ENCODE data around the gene GTF2F2. TPM values are rescaled to one million over a fixed set of nuclear protein-coding genes. Genes with fewer than 3 reads are reported as not detected.

The GTF2F2 gene
- total RNA-seq, 2 donors from 2014 or later, result 20.7 to 32.1 TPM

DNA sequence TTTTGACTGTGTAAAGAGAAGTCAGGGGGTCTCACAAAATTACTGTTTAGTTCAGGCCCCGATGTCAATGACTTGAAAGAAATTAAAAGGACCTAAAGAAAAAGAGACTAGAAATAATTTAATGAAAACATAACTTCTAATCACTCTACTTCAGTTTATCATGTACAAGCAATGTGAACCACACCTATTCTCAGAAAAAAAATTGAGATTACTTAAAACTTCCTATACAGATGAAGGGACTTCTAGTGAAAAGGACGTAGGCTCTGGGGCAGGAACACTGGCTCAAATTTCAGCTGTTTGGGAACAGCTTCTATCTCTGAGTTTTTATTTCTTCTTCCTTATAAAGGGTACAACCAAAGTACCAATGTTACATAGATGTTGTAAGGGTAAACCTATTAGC lies 182.7 kb downstream of the GTF2F2 start:
- H3K4me1 Mint-ChIP-seq (ENCODE audit: low read depth in 2 of 2), result peaks cover 10 to 15% of the 10 kb centered on the region in 2 donors
- H3K27me3 Mint-ChIP-seq, result peaks cover 2 to 14% of the 10 kb centered on the region in 2 donors
- no peak overlapping the region for H3K27ac Mint-ChIP-seq
- no peaks in the 10 kb centered on the region for H3K36me3 Mint-ChIP-seq
- DNase-seq (ENCODE audit: low spot score) (no peak), ATAC-seq (no peak)
- H3K9me3 Mint-ChIP-seq, result no peaks in the 10 kb centered on the region
- H3K4me3 Mint-ChIP-seq, result no peak overlapping the region

DNA sequence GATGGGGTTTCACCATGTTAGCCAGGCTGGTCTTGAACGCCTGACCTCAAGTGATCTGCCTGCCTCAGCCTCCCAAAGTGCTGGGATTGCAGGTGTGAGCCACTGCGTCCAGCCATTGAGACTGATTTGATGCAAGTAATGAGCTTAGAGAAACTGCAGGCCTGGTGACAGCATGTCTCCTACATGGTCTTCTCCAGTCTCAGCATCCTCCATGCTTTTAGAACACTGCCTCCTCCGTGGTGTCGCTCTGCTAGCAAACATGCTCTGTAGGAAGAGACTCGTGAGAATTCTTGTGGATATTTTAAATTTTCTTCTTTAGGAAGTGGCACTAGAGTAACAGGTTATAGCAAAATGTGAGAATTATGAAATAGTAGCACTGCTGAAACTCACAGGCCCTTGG lies 183.6 kb downstream of the GTF2F2 start:
- H3K9me3 Mint-ChIP-seq, result no peaks in the 10 kb centered on the region
- ATAC-seq (no peak), DNase-seq (ENCODE audit: low spot score) (no peak)
- no peak overlapping the region for H3K4me3 Mint-ChIP-seq
- H3K36me3 Mint-ChIP-seq, result no peaks in the 10 kb centered on the region
- H3K4me1 Mint-ChIP-seq (ENCODE audit: low read depth in 2 of 2), result peaks cover 6 to 10% of the 10 kb centered on the region in 2 donors
- no peak overlapping the region for H3K27ac Mint-ChIP-seq
- H3K27me3 Mint-ChIP-seq, result peaks cover 2 to 14% of the 10 kb centered on the region in 2 donors

DNA sequence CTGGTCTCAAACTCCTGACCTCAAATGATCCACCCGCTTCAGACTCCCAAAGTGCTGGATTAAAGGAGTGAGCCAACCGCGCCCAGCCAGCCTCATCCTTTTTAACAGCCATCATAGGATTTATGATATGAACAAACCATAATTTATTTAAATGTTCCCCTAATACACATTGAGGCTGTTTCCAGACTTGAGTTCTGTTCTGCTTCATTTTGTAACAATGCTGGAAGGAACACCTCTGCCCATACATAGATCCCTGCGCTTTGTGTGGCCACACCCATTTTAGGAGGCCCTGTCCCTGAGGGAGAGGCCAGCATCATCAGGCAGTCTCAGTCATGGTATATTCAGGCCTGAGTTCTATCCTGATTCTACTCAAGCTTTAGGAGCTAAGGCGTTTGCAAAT lies 184.8 kb downstream of the GTF2F2 start:
- no peak overlapping the region for H3K27ac Mint-ChIP-seq
- no peak for ATAC-seq
- no peaks in the 10 kb centered on the region for H3K36me3 Mint-ChIP-seq
- H3K9me3 Mint-ChIP-seq, result no peaks in the 10 kb centered on the region
- H3K27me3 Mint-ChIP-seq, result peaks cover 2 to 14% of the 10 kb centered on the region in 2 donors
- DNase-seq (ENCODE audit: low spot score), result no peak
- peaks cover 8 to 11% of the 10 kb centered on the region in 2 donors for H3K4me1 Mint-ChIP-seq (ENCODE audit: low read depth in 2 of 2)
- no peak overlapping the region for H3K4me3 Mint-ChIP-seq

DNA sequence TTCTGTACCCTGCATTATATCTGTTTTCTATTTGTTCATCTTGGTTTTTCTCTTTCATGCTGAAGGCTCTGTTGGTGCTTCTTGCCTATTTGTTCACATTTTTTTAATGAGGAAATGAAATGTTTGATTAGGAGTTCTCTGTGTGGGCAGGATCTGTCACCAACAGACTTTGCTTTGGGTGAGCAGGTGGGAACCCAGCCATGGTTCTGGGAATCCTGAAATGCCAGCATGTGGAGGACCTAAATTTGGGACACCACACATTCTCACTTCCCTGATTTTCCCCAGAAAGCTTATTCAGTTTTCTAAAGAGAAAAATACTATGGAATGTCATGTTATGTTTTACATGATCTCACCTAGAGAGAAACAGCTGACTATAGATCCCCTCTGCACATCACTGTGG lies 186.7 kb downstream of the GTF2F2 start:
- peaks cover 17 to 18% of the 10 kb centered on the region in 2 donors for H3K4me1 Mint-ChIP-seq (ENCODE audit: low read depth in 2 of 2)
- DNase-seq (ENCODE audit: low spot score) (no peak), ATAC-seq (no peak)
- H3K36me3 Mint-ChIP-seq, result no peaks in the 10 kb centered on the region
- H3K4me3 Mint-ChIP-seq, result no peak overlapping the region
- no peak overlapping the region for H3K27ac Mint-ChIP-seq
- H3K9me3 Mint-ChIP-seq, result no peaks in the 10 kb centered on the region
- peaks cover 6 to 14% of the 10 kb centered on the region in 2 donors for H3K27me3 Mint-ChIP-seq

DNA sequence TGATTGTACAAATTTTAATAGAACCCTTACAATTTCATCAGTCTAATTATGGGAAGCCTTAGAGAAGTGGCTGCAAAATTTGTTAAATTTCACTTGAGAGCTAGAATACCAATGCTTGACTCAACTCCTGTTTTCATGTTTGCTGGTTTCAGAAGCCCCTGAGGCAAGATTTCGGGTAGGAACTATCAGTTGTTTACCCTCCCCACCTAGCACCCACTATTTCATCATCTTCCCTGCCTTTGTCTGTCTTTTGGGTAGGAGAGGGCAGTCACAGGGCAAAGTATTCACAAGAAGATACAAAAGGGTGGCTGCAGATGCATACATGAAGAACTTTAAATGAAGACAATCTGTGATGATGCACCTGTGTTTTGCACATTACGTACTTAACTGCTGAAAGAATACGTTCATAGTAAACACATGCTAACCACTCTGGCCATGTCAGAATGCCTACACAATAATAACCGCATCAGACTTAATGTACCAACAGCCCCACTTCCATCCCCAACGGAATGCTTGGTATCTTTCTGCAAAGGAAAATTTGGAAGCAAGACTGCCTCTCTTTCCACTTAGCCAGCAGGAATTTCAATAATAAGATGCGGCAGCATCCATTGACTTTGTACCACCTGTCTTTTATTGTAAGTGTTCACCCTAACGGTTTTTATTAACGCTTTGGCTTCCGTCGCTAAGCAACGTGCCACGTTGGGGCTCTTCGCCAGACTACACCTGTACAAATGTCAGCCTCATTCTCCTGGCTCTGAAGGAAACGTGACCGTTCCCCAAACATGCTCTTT lies 190.2 kb downstream of the GTF2F2 start:
- peaks cover 6 to 7% of the 10 kb centered on the region in 2 donors for H3K27me3 Mint-ChIP-seq
- peaks cover 17 to 18% of the 10 kb centered on the region in 2 donors for H3K4me1 Mint-ChIP-seq (ENCODE audit: low read depth in 2 of 2)
- ATAC-seq, result no peak
- peak overlapping the region; percentile 80 for H3K4me3 Mint-ChIP-seq
- H3K36me3 Mint-ChIP-seq, result no peaks in the 10 kb centered on the region
- DNase-seq (ENCODE audit: low spot score), result no peak
- peak overlapping the region in 1 of 2 donors; percentile 69 for H3K27ac Mint-ChIP-seq
- H3K9me3 Mint-ChIP-seq, result no peaks in the 10 kb centered on the region

DNA sequence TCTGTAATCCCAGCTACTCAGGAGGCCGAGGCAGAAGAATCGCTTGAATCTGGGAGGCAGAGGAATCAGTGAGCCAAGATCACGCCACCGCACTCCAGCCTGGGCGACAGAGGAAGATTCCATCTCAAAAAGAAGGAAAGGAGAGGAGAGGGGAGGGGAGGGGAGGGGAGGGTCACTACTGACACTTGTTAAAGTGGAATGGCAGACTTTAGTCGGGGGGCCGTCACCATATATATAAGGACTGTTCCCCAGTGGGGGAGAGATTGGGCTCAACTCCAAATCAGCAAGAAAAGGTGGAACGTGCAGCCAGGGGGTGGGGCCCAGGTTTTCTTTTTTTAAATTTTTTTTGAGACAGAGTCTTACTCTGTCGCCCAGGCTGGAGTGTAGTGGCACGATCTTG lies 194.5 kb downstream of the GTF2F2 start:
- no peak for DNase-seq (ENCODE audit: low spot score)
- no peak overlapping the region for H3K27ac Mint-ChIP-seq
- no peaks in the 10 kb centered on the region for H3K36me3 Mint-ChIP-seq
- H3K27me3 Mint-ChIP-seq, result peaks cover 0 to 7% of the 10 kb centered on the region in 2 donors
- no peak for ATAC-seq
- H3K9me3 Mint-ChIP-seq, result no peaks in the 10 kb centered on the region
- H3K4me1 Mint-ChIP-seq (ENCODE audit: low read depth in 2 of 2), result peaks cover 12 to 13% of the 10 kb centered on the region in 2 donors
- no peak overlapping the region for H3K4me3 Mint-ChIP-seq

DNA sequence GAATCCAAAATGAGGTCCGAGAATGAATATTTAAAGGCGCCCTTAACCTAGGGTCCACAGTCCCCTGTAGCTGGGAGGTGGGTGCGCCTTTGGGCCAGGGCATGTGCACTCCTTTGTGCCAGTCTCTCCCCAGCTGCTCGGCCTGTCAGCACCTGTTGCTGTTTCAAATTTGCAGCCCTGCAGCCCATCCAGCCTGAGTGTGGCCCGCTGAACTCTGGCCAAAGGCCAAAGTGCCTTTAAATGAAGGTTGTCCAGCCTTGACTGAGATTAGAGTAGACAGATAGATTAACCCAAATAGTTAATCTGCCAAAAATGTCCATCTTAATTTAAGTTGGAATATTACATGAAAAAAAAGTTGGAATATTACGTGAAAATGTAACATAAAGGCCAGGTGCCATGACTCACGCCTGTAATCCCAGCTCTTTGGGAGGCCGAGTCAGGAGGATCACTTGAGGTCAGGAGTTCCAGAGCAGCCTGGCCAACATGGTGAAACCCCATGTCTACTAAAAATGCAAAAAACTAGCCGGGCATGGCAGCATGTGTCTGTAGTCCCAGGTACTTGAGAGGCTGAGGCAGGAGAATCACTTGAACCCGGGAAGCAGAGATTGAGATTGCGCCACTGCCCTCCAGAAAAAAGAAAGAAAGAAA lies 195.3 kb downstream of the GTF2F2 start:
- H3K27ac Mint-ChIP-seq, result no peak overlapping the region
- H3K27me3 Mint-ChIP-seq, result peaks cover 0 to 3% of the 10 kb centered on the region in 2 donors
- no peak overlapping the region for H3K4me3 Mint-ChIP-seq
- H3K9me3 Mint-ChIP-seq, result no peaks in the 10 kb centered on the region
- no peaks in the 10 kb centered on the region for H3K36me3 Mint-ChIP-seq
- ATAC-seq (no peak), DNase-seq (ENCODE audit: low spot score) (no peak)
- H3K4me1 Mint-ChIP-seq (ENCODE audit: low read depth in 2 of 2), result peaks cover 11 to 14% of the 10 kb centered on the region in 2 donors

DNA sequence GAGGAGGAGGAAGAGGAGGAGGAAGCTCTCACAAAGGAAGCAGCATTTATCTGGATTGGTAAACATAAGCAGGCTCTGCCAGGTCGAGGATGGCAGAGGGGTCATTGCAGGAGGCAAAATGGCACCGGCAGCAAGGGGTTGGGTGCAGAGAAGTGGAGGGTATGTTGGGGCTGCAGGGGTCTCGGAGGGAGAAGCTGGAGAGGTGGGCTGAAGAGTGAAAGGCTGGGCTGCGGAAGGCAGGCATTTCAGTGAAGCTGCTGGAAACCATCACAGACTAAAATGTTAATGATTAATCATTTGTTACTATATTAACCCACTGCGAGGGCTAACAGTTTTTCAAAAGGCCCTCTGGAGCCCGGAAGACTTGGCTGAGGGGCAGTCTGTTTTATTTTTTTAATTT lies 196.0 kb downstream of the GTF2F2 start:
- Mint-ChIP-seq H3K4me1 (ENCODE audit: low read depth in 2 of 2) (peaks cover 4 to 7% of the 10 kb centered on the region in 2 donors), H3K27ac (no peak overlapping the region), H3K36me3 (no peaks in the 10 kb centered on the region), H3K4me3 (no peak overlapping the region), H3K9me3 (no peaks in the 10 kb centered on the region), H3K27me3 (peaks cover 0 to 3% of the 10 kb centered on the region in 2 donors)
- DNase-seq (ENCODE audit: low spot score), result no peak
- ATAC-seq, result no peak

DNA sequence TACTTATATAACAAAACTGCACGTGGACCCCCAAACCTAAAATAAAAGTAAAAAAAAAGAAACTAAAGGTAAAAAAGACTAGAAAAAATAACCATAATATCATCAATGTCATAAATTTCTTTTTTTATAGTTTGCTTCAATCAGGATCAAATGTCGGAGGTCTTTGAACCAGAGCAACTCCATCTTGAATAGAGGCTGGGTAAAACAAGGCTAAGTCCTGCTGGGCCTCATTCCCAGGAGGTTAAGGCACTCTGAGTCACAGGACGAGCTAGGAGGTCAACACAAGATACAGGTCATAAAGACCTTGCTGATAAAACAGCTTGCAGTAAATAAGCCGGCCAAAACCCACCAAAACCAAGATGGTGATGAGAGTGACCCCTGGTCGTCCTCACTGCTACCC lies 196.7 kb downstream of the GTF2F2 start:
- ATAC-seq, result no peak

DNA sequence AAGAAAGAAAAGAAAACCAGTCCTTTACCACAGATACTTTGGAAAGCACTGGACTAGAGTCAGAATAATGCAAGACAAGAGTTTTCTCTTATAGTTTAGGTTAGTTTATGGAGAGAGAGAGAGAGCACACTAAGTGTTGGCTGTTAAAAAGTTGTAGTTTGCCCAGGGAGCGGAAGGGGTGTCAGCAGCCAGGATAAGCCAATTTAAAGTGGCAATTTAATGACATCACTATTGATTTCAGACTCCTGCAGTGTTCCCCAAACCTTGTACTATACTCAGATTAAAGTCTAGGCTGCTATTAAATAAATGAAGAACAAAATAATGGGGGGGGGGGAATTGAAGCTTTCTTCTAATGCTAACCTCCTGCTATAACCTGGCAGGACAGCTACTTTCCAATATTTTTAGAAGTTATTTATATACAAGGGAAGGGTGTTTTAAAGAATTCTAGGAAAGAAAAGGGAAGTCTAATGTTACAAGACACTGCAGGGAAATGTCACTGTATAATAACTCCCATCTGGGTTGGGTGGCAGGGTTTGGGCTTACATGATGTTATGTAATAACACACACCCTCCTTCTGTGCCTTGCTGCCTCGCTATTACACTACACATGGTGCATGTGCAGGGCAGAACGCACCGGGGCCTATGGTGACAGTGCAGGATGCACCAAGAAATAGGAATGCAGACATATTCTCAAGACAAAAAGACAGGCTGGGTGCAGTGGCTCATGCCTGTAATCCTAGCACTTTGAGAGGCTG lies 200.7 kb downstream of the GTF2F2 start:
- Mint-ChIP-seq H3K4me3 (no peak overlapping the region), H3K36me3 (no peaks in the 10 kb centered on the region), H3K27ac (peak overlapping the region in 1 of 2 donors; percentile 8), H3K4me1 (ENCODE audit: low read depth in 2 of 2) (peaks cover 5% of the 10 kb centered on the region in 2 donors), H3K9me3 (no peaks in the 10 kb centered on the region), H3K27me3 (no peaks in the 10 kb centered on the region)
- peak; percentile 25 for ATAC-seq
- DNase-seq (ENCODE audit: low spot score), result no peak

More for the DNA sequence above, 196.7 kb downstream of the GTF2F2 start:
- no peak for DNase-seq (ENCODE audit: low spot score)
- Mint-ChIP-seq H3K4me1 (ENCODE audit: low read depth in 2 of 2) (peaks cover 2 to 5% of the 10 kb centered on the region in 2 donors), H3K27me3 (peaks cover 0 to 3% of the 10 kb centered on the region in 2 donors), H3K4me3 (no peak overlapping the region), H3K9me3 (no peaks in the 10 kb centered on the region), H3K27ac (no peak overlapping the region), H3K36me3 (no peaks in the 10 kb centered on the region)

DNA sequence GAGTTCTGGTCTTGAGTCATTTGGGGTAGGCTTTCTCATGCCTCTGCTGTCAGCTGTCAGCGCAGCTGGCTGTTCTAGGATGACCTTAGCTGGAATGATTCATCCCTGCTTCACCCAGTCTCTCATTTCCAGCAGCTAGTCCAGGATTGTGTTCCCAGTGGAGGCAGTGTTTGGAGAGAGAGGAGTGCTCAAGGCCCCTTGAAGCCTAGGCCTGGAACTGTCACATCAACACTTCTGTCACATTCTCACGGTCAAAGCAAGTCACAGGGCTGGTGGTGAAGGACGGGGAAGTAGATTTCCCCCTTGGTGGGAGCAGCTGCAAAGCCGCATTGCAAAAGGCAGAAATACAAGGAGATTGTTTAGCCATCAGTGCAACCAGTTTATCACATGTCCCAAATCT lies 205.5 kb downstream of the GTF2F2 start:
- no peak overlapping the region for H3K4me3 Mint-ChIP-seq
- no peaks in the 10 kb centered on the region for H3K36me3 Mint-ChIP-seq
- ATAC-seq, result no peak
- no peak for DNase-seq (ENCODE audit: low spot score)
- no peak overlapping the region for H3K27ac Mint-ChIP-seq
- no peaks in the 10 kb centered on the region for H3K9me3 Mint-ChIP-seq
- peaks cover 15 to 18% of the 10 kb centered on the region in 2 donors for H3K4me1 Mint-ChIP-seq (ENCODE audit: low read depth in 2 of 2)
- no peaks in the 10 kb centered on the region for H3K27me3 Mint-ChIP-seq

DNA sequence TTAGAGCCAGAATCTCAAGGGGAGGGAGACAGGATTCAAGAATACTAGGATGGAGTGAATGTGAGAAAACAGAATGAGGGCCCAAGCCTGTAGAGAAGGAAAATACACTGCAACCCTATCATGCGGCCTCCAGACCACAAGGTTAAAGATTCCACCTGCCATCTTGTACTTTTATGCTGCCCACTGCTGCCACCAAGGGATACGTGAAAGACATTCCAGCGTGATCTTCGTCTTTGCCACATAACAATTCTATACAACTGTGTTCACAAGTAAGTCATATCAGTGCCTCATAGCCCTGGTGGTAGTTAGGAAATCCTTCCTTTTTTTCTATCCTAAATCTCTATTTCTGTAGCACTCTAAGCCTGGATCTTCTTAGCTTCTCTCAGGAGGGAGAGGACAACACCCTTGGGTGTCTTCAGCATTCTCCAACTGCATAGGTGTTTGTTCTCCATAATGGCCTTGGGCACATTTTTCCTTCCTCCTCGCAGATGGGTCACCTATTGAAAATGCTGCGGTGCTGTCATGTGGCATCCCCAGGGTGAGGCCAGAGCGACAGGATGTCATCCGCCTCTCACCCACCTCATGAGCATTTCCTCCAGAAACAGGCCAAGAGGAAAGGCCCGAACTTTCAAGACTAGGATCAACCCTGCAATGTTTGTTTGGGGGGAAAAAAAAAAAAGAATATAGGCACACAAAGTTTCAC lies 207.1 kb downstream of the GTF2F2 start:
- Mint-ChIP-seq H3K4me3 (no peak overlapping the region), H3K4me1 (ENCODE audit: low read depth in 2 of 2) (peaks cover 28 to 29% of the 10 kb centered on the region in 2 donors), H3K27me3 (no peaks in the 10 kb centered on the region), H3K36me3 (no peaks in the 10 kb centered on the region), H3K9me3 (no peaks in the 10 kb centered on the region), H3K27ac (peak overlapping the region in 1 of 2 donors; percentile 76)
- no peak for DNase-seq (ENCODE audit: low spot score)
- ATAC-seq, result no peak

DNA sequence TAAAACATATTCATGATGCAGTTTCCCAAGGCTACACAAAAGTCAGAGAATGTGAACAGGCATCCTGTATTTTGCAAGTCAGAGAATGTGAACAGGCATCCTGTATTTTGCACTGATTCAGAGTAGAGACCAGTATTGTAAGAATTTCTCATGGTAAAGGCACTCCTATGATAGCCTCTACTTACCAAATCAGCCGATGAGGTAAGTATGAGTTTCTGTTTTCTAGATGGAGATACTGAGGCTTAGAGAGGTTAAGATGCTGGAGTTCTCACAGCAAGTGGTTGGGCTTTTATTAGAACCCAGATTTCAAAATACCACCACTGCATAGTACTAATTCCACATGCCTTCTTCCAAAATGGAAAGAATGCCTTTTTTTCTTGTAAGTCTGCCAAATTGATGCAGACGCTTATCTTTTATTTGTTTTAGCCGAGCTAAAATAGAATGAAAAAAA lies 208.4 kb downstream of the GTF2F2 start:
- H3K4me1 Mint-ChIP-seq (ENCODE audit: low read depth in 2 of 2), result peaks cover 39 to 41% of the 10 kb centered on the region in 2 donors
- no peak overlapping the region for H3K4me3 Mint-ChIP-seq
- H3K27me3 Mint-ChIP-seq, result no peaks in the 10 kb centered on the region
- no peak for DNase-seq (ENCODE audit: low spot score)
- H3K9me3 Mint-ChIP-seq, result no peaks in the 10 kb centered on the region
- peak overlapping the region in 1 of 2 donors; percentile 31 for H3K27ac Mint-ChIP-seq
- H3K36me3 Mint-ChIP-seq, result peaks cover 4% of the 10 kb centered on the region
- no peak for ATAC-seq
